ENCODE results near the gene ODF4.
"Not testable (repeated sequence)": the region's sequence is repeated elsewhere in the genome, so short reads cannot be mapped to it uniquely, and the experiment has no call there.

Gene ODF4

DNA sequence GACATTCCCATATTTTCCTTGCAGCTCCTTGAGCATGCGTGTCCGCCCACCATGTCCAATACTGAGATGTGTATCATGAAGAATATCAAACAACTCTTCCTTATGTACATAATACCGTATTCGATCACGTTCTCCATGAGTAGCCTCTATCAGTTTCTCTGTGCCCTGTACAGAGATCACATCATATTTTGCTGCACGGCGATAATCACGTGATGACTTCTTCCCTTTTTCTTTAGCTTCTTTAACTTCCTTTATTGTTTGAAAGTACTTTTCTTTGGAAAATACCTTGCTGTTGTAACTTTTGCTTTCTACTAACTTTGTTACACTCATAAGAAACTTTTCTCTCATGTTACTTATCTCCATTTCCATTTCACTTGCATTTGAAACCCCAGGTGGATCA is 30.3 kb downstream of the ODF4 start:
- no peak for DNase-seq (ENCODE audit: low spot score)

DNA sequence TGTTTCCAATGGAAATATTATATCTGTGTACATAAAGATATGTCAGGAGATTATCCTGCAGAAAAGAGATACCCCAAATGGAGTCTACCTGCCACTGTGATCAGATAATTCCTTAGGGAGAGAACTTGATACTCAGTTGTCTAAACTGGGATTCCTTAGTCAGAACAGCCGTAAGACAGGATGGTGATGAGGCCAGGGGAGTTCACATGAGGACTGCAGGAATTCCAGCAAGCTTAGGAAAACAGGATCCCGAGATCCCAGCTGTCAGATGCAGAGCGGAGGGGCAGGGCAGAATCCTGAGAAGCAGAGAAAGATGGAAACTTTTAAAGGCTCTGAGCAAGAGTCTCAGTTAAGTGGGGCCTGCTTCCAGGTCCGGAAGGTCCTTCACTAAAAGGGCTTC is 32.1 kb downstream of the ODF4 start:
- DNase-seq (ENCODE audit: low spot score): no peak

GRCh38 chr17:8372422-8372821 is 32.8 kb downstream of the ODF4 start:
- DNase-seq (ENCODE audit: low spot score): no peak

GRCh38 chr17:8373856-8374255 is 34.2 kb downstream of the ODF4 start:
- not testable (repeated sequence) for DNase-seq (ENCODE audit: low spot score)

GRCh38 chr17:8375738-8376259 is 36.2 kb downstream of the ODF4 start:
- DNase-seq (ENCODE audit: low spot score): no peak

- DNase-seq (ENCODE audit: low spot score): peak; percentile 84
Observed at GRCh38 chr17:8376271-8377067, 36.8 kb downstream of the ODF4 start, which contains the start of gene KRABD2. Gene KRABD2, minus strand, starts transcription at chr17:8376704.

DNA sequence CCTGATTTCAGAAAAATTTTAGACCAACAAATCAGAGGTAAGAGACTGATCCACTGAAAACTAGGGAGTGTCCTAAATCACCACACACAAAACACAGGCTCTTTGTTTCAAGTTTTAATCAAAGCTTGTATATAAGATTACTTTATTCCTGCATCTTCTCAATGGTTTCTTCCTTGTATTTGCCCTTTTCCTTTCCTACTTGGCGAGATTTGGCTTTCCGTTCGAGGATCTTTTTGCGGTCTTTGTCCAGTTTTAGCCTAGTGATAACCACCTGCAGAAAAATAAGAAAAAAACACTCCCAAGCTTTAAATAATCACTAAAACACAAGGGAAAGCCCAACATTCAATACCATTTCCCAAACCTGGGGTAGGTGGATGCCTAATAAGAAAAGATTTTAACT is 37.8 kb downstream of the ODF4 start:
- no peak for DNase-seq (ENCODE audit: low spot score)

GRCh38 chr17:8378117-8378516 is 38.5 kb downstream of the ODF4 start:
- not testable (repeated sequence) for DNase-seq (ENCODE audit: low spot score)

GRCh38 chr17:8380049-8380448 is 40.4 kb downstream of the ODF4 start:
- DNase-seq (ENCODE audit: low spot score): no peak

GRCh38 chr17:8382052-8382879 is 42.6 kb downstream of the ODF4 start:
- no peak for DNase-seq (ENCODE audit: low spot score)

- DNase-seq (ENCODE audit: low spot score): peak; percentile 16
Observed at GRCh38 chr17:8382880-8383142, 43.2 kb downstream of the ODF4 start.

GRCh38 chr17:8383143-8383822 is 43.6 kb downstream of the ODF4 start, which contains the start of gene RPL26:
Gene RPL26, minus strand, starts transcription at chr17:8383193. Its CDS starts 883 bp downstream, at chr17:8382310.
- DNase-seq (ENCODE audit: low spot score): peak; percentile 98

DNA sequence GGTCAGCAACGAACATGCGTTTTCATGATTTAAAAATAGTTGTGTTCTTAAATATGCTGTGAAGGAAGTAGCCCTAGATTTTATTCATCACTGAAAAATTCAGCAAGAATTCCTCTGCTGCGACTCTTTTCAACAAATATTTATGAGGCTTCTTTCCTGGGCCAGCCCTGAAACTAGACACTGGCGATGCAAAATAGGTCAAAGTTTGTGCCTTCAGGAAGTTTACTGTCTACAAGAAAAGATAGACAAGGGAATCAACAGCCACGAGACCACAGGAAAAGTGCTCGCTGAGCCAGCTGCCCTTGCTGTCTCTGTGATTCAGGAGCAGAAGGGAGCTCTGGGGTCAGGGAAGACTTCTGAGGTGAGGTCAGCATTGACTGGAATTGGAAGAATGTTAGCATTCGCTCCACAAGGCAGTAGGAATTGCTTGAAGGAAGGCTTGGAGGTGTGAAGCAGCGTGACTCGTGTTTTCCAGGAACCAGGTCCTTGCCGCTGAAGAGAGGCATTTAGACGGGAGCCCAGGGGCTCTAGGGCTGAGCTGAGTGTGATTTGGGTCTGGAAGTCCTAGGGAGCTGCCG is 45.2 kb downstream of the ODF4 start:
- peak; percentile 84 for DNase-seq (ENCODE audit: low spot score)

GRCh38 chr17:8386841-8387240 is 47.2 kb downstream of the ODF4 start:
- no peak for DNase-seq (ENCODE audit: low spot score)

- no peak for DNase-seq (ENCODE audit: low spot score)
Observed at GRCh38 chr17:8387914-8388651, 48.4 kb downstream of the ODF4 start.

DNA sequence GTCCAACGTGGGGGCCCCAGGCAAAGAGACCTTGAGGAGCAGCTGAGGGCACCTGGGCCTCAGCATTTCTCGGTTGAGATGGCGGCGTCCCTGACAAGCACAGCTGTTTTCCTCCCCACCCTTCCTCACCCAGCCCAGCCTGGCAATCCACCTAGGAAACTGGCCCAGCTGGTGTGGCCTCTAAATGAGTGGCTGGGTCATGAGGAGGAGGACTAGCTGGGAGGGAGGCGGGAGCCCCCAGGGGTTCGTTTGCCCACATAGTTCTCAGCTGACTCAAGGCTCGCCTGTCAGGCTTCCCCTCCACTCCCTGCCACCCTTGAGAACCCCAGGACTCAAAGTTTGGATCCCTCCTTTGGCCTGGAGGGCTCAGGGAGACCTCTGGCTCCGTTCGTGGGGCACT is 52.1 kb downstream of the ODF4 start:
- DNase-seq (ENCODE audit: low spot score): no peak

- DNase-seq (ENCODE audit: low spot score): no peak
Observed at GRCh38 chr17:8392274-8392673, 52.6 kb downstream of the ODF4 start.

GRCh38 chr17:8392674-8393469 is 53.2 kb downstream of the ODF4 start:
- DNase-seq (ENCODE audit: low spot score): no peak

GRCh38 chr17:8393470-8394231 is 54.0 kb downstream of the ODF4 start:
- DNase-seq (ENCODE audit: low spot score): peak; percentile 52

GRCh38 chr17:8394497-8394896 is 54.9 kb downstream of the ODF4 start:
- DNase-seq (ENCODE audit: low spot score): not testable (repeated sequence)
